Loucy (cell line): ENCODE results near the gene LY6G5B.

Experiments
- H2AFZ ChIP-seq: fragments of 200-600 bp; sonication (generic); 2 replicates; pipeline ENCODE4 v1.6.0; 2016; ENCODE audit warnings: antibody characterized with exemption, mild to moderate bottlenecking, low read length, moderate library complexity
- H3F3A ChIP-seq: fragments of 200-600 bp; 2 replicates; pipeline ENCODE4 v1.6.0; 2016; ENCODE audit warnings: antibody characterized with exemption, low read depth, mild to moderate bottlenecking
- H3K27me3 ChIP-seq: fragments of 200-600 bp; sonication (generic); 2 replicates; pipeline ENCODE4 v1.6.1; 2014; ENCODE audit warnings: low read length, mild to moderate bottlenecking; ENCODE audit not compliant: insufficient read depth, poor library complexity, severe bottlenecking
- H3K36me3 ChIP-seq: fragments of 200-600 bp; sonication (generic); 2 replicates; pipeline ENCODE4 v1.6.1; 2016; ENCODE audit warnings: low read length; ENCODE audit not compliant: insufficient read depth
- H3K4me1 ChIP-seq: fragments of 200-600 bp; sonication (generic); 2 replicates; pipeline ENCODE4 v1.5.1; 2014; ENCODE audit warnings: low read length, mild to moderate bottlenecking; ENCODE audit not compliant: insufficient read depth, poor library complexity, severe bottlenecking
- H3K4me2 ChIP-seq: fragments of 200-600 bp; sonication (generic); 2 replicates; pipeline ENCODE4 v1.6.0; 2014; ENCODE audit warnings: antibody characterized with exemption, low read length, low read depth, mild to moderate bottlenecking; ENCODE audit not compliant: poor library complexity, severe bottlenecking
- H3K4me3 ChIP-seq: fragments of 200-600 bp; sonication (generic); 2 replicates; pipeline ENCODE4 v1.5.1; 2014; ENCODE audit warnings: low read length, mild to moderate bottlenecking, mixed read lengths; ENCODE audit not compliant: poor library complexity, severe bottlenecking
- H3K79me2 ChIP-seq: fragments of 200-600 bp; sonication (generic); 2 replicates; pipeline ENCODE4 v1.6.1; 2014; ENCODE audit warnings: low read length; ENCODE audit not compliant: insufficient read depth
- H3K9ac ChIP-seq: fragments of 200-600 bp; sonication (generic); 2 replicates; pipeline ENCODE4 v1.6.0; 2014; ENCODE audit warnings: mild to moderate bottlenecking, low read depth, low read length, moderate library complexity; ENCODE audit not compliant: poor library complexity, severe bottlenecking
- H3K9me2 ChIP-seq: fragments of 200-600 bp; sonication (generic); replicated peaks from 2 replicates; pipeline ENCODE4 v1.6.1; 2016; ENCODE audit warnings: low read depth, low read length, mixed read lengths
- H3K9me3 ChIP-seq: fragments of 200-600 bp; sonication (generic); 2 replicates; pipeline ENCODE4 v1.6.1; 2014; ENCODE audit warnings: mild to moderate bottlenecking, antibody characterized with exemption, low read length, low read depth; ENCODE audit not compliant: insufficient read depth
- H4K20me1 ChIP-seq: fragments of 200-600 bp; sonication (generic); 2 replicates; pipeline ENCODE4 v1.6.0; 2014; ENCODE audit warnings: antibody characterized with exemption, low read length, mild to moderate bottlenecking; ENCODE audit not compliant: insufficient read depth, poor library complexity, severe bottlenecking
- EZH2phosphoT487 ChIP-seq: fragments of 200-600 bp; IDR thresholded peaks from 2 replicates; pipeline ENCODE4 v1.6.1; 2018; ENCODE audit warnings: antibody characterized with exemption, mild to moderate bottlenecking, moderate library complexity, borderline replicate concordance
- TF ChIP-seq, protein P1 (sequence below): fragments of 200-600 bp; sonication (generic); conservative IDR thresholded peaks from 2 replicates; pipeline ENCODE4 v1.5.1; 2014; ENCODE audit warnings: mild to moderate bottlenecking, antibody characterized with exemption, low read length

Gene LY6G5B

DNA sequence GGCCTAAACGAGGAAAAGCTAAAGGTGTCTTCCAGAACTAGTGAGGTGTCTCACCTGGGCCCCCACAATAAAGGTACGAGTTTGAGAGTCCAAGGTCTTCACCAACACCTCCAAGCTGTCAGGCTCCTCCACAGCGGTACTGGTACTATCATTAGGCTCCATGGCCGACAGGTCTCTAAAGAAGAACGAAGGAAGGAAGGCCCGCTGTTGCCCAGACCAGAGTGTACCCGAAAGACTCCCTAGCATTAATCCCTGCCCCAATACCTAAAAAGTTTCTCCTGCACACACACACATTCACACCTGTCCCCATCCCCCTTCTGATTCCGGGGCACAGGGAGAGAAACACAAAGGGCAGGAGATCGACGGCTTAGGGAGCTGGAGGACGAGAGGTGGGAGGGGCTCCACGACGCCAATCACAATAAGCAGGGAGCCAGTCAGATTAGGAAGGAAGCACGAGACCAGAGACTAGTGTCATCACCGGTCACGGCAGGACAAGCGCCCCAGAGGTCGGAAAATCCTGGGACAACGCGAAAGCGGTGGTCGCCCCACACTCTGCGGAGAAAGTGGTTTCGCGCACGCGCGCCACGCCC is 18.1 kb upstream of the LY6G5B start:
- Histone ChIP-seq H3F3A (0 out of 2 replicates have a peak, but pooled peaks cover 7% of the 10 kb centered on the region), H3K9ac (peak overlapping the region; percentile 88), H3K36me3 (peaks cover 32% of the 10 kb centered on the region; the same call in 1 of the 2 replicates), H3K4me3 (peak overlapping the region; percentile 81), H3K9me3 (no peaks in the 10 kb centered on the region), H3K79me2 (peaks cover 58% of the 10 kb centered on the region), H2AFZ (peak overlapping the region; percentile 82; the same call in 1 of the 2 replicates), H3K9me2 (no peaks in the 10 kb centered on the region), H4K20me1 (peaks cover 33% of the 10 kb centered on the region), H3K27me3 (no peaks in the 10 kb centered on the region), H3K4me2 (peak overlapping the region; percentile 85), H3K4me1 (peaks cover 19% of the 10 kb centered on the region)
- TF ChIP-seq EZH2phosphoT487 = no peak
- TF ChIP-seq, protein P1, sequence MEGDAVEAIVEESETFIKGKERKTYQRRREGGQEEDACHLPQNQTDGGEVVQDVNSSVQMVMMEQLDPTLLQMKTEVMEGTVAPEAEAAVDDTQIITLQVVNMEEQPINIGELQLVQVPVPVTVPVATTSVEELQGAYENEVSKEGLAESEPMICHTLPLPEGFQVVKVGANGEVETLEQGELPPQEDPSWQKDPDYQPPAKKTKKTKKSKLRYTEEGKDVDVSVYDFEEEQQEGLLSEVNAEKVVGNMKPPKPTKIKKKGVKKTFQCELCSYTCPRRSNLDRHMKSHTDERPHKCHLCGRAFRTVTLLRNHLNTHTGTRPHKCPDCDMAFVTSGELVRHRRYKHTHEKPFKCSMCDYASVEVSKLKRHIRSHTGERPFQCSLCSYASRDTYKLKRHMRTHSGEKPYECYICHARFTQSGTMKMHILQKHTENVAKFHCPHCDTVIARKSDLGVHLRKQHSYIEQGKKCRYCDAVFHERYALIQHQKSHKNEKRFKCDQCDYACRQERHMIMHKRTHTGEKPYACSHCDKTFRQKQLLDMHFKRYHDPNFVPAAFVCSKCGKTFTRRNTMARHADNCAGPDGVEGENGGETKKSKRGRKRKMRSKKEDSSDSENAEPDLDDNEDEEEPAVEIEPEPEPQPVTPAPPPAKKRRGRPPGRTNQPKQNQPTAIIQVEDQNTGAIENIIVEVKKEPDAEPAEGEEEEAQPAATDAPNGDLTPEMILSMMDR = no peak

DNA sequence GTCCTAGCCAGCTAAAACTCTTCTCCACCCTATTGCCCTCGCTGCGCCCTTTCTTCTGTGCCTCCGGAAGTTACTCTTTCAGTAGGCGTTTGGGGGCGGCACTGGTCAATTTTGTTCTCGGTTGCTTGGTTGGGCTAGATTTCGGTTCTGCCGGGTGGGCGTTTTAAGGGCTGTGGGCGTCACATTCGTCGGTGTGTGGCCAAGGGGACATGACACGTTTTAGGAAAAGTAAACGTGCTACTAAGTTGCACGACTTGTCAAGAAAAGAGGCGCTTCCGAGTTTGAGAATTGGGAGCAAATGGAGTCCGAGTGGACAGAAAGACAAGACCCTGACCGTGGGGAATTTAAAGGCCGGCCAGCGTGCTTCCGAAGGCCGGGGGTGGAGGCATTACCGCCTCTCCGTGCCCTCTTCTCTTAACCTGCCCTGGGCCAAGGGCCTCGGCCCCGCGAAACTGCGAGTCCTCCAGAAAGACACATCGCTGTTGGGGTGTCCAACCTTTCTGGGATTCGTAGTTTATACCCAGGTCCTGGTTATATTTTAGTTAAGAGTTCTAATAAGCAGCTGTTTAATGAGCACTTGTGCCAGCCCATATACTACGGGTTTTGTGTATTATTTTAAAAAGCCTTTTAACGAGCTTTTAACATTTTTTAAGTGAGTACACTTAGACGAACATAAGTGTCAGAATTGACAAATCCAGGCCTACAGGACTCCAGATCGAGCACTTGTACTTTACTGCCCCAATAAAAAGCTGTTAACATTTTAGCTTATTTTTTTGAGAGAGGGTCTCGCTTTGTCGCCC is 16.7 kb upstream of the LY6G5B start:
- H4K20me1 ChIP-seq = peaks cover 36% of the 10 kb centered on the region
- no peaks in the 10 kb centered on the region for H3K9me3 ChIP-seq
- H3K9ac ChIP-seq = peak overlapping the region; percentile 88
- H3F3A ChIP-seq = 0 out of 2 replicates have a peak, but pooled peaks cover 7% of the 10 kb centered on the region
- H3K4me2 ChIP-seq = peak overlapping the region; percentile 85
- H3K79me2 ChIP-seq = peaks cover 51% of the 10 kb centered on the region
- peak overlapping the region; percentile 81 for H3K4me3 ChIP-seq
- no peaks in the 10 kb centered on the region for H3K9me2 ChIP-seq
- no peak for TF ChIP-seq EZH2phosphoT487
- TF ChIP-seq, protein P1 = peak; percentile 28; the same call in 1 of the 2 replicates
- no peaks in the 10 kb centered on the region for H3K27me3 ChIP-seq
- H2AFZ ChIP-seq = peak overlapping the region; percentile 82; the same call in 1 of the 2 replicates
- H3K4me1 ChIP-seq = peaks cover 28% of the 10 kb centered on the region
- peaks cover 19% of the 10 kb centered on the region; the same call in 1 of the 2 replicates for H3K36me3 ChIP-seq

DNA sequence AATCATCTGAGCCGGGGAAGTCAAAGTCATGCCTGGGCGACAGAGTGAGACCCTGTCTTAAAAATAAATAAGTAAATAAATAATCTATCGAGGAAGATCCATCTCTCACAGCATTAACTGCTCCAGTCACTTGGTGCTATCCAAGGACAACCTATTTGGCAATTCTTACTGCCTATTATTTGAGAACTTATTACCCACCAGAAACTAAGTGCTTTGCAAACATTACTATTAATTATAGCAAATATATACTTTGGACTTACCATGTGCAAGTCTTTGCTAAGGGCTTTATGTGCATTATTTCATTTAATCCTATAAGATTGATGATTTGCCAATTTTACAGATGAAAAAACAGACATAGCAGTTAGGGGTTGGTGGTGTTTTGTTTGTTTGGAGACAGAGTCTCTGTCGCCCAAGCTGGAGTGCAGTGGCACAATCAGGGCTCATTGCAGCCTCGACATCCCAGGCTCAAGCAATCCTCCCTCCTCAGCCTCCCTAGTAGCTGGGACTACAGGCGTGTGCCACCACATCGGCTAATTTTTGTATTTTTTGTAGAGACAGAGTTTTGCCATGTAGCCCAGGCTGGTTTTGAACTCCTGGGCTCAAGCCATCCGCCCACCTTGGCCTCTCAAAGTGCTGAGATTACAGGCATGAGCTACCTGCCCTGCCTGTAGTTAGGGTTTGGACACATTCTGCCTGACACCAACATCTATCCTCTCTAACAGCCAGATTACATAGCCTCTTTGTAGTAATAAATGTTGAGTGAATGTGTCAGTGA is 15.0 kb upstream of the LY6G5B start:
- H3K4me2 ChIP-seq = no peak overlapping the region
- peaks cover 42% of the 10 kb centered on the region for H3K4me1 ChIP-seq
- 0 out of 2 replicates have a peak, but pooled peaks cover 7% of the 10 kb centered on the region for H3F3A ChIP-seq
- H3K9me3 ChIP-seq = no peaks in the 10 kb centered on the region
- H3K9me2 ChIP-seq = no peaks in the 10 kb centered on the region
- peaks cover 30% of the 10 kb centered on the region for H4K20me1 ChIP-seq
- 0 out of 2 replicates have a peak, but pooled peaks cover 5% of the 10 kb centered on the region for H3K36me3 ChIP-seq
- H3K4me3 ChIP-seq = no peak overlapping the region
- H3K27me3 ChIP-seq = no peaks in the 10 kb centered on the region
- no peak overlapping the region for H2AFZ ChIP-seq
- H3K79me2 ChIP-seq = peaks cover 51% of the 10 kb centered on the region
- TF ChIP-seq EZH2phosphoT487 = no peak
- no peak overlapping the region for H3K9ac ChIP-seq
